Heart left ventricle (tissue), 16 donors: ENCODE results near the gene PCBP3. TPM values are rescaled to one million over a fixed set of nuclear protein-coding genes. Genes with fewer than 3 reads are reported as not detected.
A peak's percentile ranks its signal among the peaks of the same experiment; 100 is the strongest.

Source experiments
- ATAC-seq, 4 donors: fragments of 200-7000 bp; cut with Tn5 transposase; one replicate each; pipeline ENCODE4 v1.9.1; 2020 to 2022; ENCODE audit warnings: moderate library complexity in 4 of 4, mild to moderate bottlenecking in 3 of 4, moderate number of reproducible peaks in 1 of 4
- DNase-seq, 5 donors: peaks; one replicate each; pipeline ENCODE4 v3.0.0-alpha.2; 2020
- H3K27ac ChIP-seq, 12 donors: fragments of 200-600 bp; sonication (generic) in 4 of 12; one replicate each; pipeline versions ENCODE4 v1.5.0 to v1.8.0; 2016 to 2022; ENCODE audit warnings: mild to moderate bottlenecking in 2 of 12
- H3K27me3 ChIP-seq, 9 donors: fragments of 200-600 bp; sonication (generic) in 2 of 9; one replicate each; pipeline versions ENCODE4 v1.5.1 to v1.8.0; 2016 to 2022; ENCODE audit warnings: mild to moderate bottlenecking in 3 of 9
- H3K36me3 ChIP-seq, 9 donors: fragments of 200-600 bp; sonication (generic) in 2 of 9; one replicate each; pipeline versions ENCODE4 v1.5.0 to v1.8.0; 2018 to 2022; ENCODE audit warnings: mild to moderate bottlenecking in 2 of 9
- H3K4me1 ChIP-seq, 12 donors: fragments of 200-600 bp; sonication (generic) in 4 of 12; one replicate each; pipeline versions ENCODE4 v1.5.0 to v1.8.0; 2016 to 2022; ENCODE audit warnings: mild to moderate bottlenecking in 3 of 12
- H3K4me3 ChIP-seq, 12 donors: fragments of 200-600 bp; sonication (generic) in 4 of 12; one replicate each; pipeline versions ENCODE4 v1.5.0 to v1.8.0; 2017 to 2022; ENCODE audit warnings: mild to moderate bottlenecking in 9 of 12, moderate library complexity in 4 of 12
- H3K9me3 ChIP-seq, 12 donors: fragments of 200-600 bp; sonication (generic) in 4 of 12; one replicate each; pipeline versions ENCODE4 v1.5.0 to v1.8.0; 2016 to 2022; ENCODE audit warnings: mild to moderate bottlenecking in 1 of 12
- CTCF ChIP-seq, 12 donors: fragments of 200-600 bp; sonication (generic) in 4 of 12; IDR thresholded peaks; one replicate each; pipeline versions ENCODE4 v1.5.0 to v1.8.0; 2018 to 2022; ENCODE audit warnings: antibody characterized with exemption in 12 of 12, mild to moderate bottlenecking in 5 of 12
- POLR2A ChIP-seq, 2 donors: fragments of 450-650 bp; IDR thresholded peaks; one replicate each; pipeline ENCODE4 v1.6.1; 2017; ENCODE audit warnings: antibody characterized with exemption in 2 of 2, mild to moderate bottlenecking in 2 of 2, moderate library complexity in 2 of 2
- WGBS, 4 donors: extraction: QIAGEN DNeasy Blood & Tissue Kit in 2 of 4; methylation state at CpG; one replicate each; pipeline versions ENCODE4 v1.1.5 to v1.1.7; 2013 to 2018; 5-methylcytosine and 5-hydroxymethylcytosine counted together
- intact Hi-C, 10 donors: fragments of 100-400 bp; cut with DNase I; formaldehyde crosslinking; loops; one replicate each; pipeline versions ENCODE4 v1.11.1 to v1.14.2; 2022
- polyA plus RNA-seq, 2 donors: library from polyadenylated mRNA; stranded (reverse); fragments of 200-250 nt; gene quantifications; one replicate each; pipeline ENCODE4 v1.2.3, GENCODE V29; 2013
- total RNA-seq, 9 donors: library from RNA; depleted of rRNA in 2 of 9; stranded (reverse); fragments of >200 nt in 2 of 9; fragmentation: NEBNext Ultra II Directional in 3 of 9; extraction: Animal tissue kit (Norgen Biotek cat#: 25700) in 3 of 9; gene quantifications; one replicate each; pipeline versions ENCODE4 v1.1.0 to v1.2.4, GENCODE V29; 2016 to 2023
- donor health status: ischemic (EF 13 %, LVEDD 7.1; RV severe dilation, severe dysfunction).
- donor health status: healthy with polysubstance abuse.
- donor health status: DM: no; HTN: yes; CAD: no.
- donor health status: DM: no; HTN: no; CAD: no.
- donor health status: ischemic (EF 25% LVEDD 6.9; RV normal size, moderate dysfunction).
- donor health status: ischemic (EF 25% LVEDD 5.7; RV mildly dilated, moderate dysfunction).
- donor health status: healthy.
- donor health status: DM: yes; HTN: yes; CAD: no.
- donor health status: ischemic (EF 35%, LVEDD 5.7; RV mildly dilated, moderate dysfunction).
- donor health status: nonischemic (EF 11% LVEDD 7.7; RV severe dilation, severe dysfunction).
- donor health status: DM: yes; HTN: yes; CAD: no.
- donor health status: PGD.
- donor health status: ischemic (EF 29% LVEDD 5.4; RV normal size, mild dysfunction).
- donor health status: nonischemic (EF 23%, LVEDD 6.1; RV moderate dilation, normal function).

The PCBP3 gene
- total and polyA plus RNA-seq, 11 donors: 0.72 to 11.4 (median 2.5) TPM; not detected in 1

- WGBS, 4 donors: 57 to 72% (median 61%) methylated on average over 27 to 31 of the region's 31 CpGs
- Histone ChIP-seq H3K36me3 (no peaks in the 10 kb centered on the region), H3K27ac (peak overlapping the region in 5 of 12 donors; percentile 9 to 52 (median 38)), H3K27me3 (peaks cover 0 to 24% (median 8%) of the 10 kb centered on the region in 9 donors), H3K9me3 (no peaks in the 10 kb centered on the region), H3K4me3 (no peak overlapping the region), H3K4me1 (peaks cover 0 to 31% (median 2%) of the 10 kb centered on the region in 12 donors)
- DNase-seq (no peak), ATAC-seq (no peak)
- intact Hi-C loops: loop anchor here in 1 of 10 donors (10.0 kb wide), 1 partner anchor 683 kb away; the partner anchor contains the start of genes C21orf58 and PCNT
- no peak for TF ChIP-seq POLR2A (IDR thresholded peaks at IDR 0.05)
- TF ChIP-seq CTCF (IDR thresholded peaks at IDR 0.05): no peak
Observed at GRCh38 chr21:45641480-45642035, 2.0 kb upstream of the PCBP3 start.

- Histone ChIP-seq H3K4me3 (peak overlapping the region in 10 of 12 donors; percentile 11 to 64 (median 48)), H3K27me3 (peaks cover 0 to 27% (median 11%) of the 10 kb centered on the region in 9 donors), H3K36me3 (no peaks in the 10 kb centered on the region), H3K4me1 (peaks cover 0 to 31% (median 2%) of the 10 kb centered on the region in 12 donors), H3K9me3 (no peaks in the 10 kb centered on the region), H3K27ac (peak overlapping the region in 5 of 12 donors; percentile 6 to 52 (median 34))
- DNase-seq: peak in 1 of 5 donors; percentile 75
- no peak for TF ChIP-seq CTCF (IDR thresholded peaks at IDR 0.05)
- no peak for TF ChIP-seq POLR2A (IDR thresholded peaks at IDR 0.05)
- WGBS, 4 donors: 6 to 43% (median 14%) methylated on average over 12 to 91 of the region's 91 CpGs
- intact Hi-C loops: loop anchor here in 1 of 10 donors (10.0 kb wide), 1 partner anchor 683 kb away; the partner anchor contains the start of genes C21orf58 and PCNT
- peak in 2 of 4 donors; percentile 1 to 2 for ATAC-seq
Observed at GRCh38 chr21:45642122-45642813, 1.3 kb upstream of the PCBP3 start.

DNA sequence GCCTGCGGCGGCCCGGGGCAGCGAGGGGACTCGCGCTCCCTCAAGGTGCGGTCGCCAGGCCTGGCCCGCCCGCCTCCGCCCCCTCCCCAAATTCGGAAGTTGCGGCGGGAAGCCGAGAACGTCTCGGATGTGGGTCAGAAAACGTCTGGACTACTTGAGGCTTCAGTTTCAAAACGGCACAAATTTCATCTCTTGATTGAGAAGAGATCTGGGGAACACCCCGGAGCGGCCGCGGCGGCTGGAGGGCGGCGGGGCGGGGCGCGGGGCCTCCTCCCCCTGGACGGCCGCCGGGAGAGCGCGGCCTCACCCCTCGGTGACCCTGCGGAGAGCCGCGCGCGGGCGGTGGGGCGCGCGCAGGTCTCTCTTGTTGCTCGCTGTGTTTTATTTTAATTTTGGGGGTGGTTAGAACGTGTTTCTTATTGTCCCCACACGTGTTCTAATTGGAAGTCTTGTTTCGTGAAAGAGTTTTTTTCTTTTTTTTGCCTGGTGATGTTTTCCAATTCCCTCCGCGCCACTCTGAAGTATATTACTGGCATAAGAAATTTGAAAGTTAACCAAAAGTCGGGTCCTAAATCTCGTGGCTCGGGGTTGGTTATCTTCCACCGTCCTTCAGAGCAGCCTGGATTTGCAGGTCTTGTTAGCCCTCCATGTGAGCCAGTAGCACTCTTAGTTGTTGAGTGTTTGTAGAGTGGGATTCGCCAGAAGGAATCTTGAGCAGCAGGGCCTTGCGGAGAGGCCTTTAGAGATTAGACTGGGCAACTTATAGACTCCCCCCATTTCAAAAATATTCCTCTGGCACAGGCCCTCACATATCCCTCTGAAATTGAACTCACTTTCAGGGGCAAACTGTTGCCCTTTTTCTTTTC is 749 bp downstream of the PCBP3 start:
- WGBS, 4 donors: 6 to 11% (median 8%) methylated on average over 37 to 56 of the region's 56 CpGs
- no peaks in the 10 kb centered on the region for H3K36me3 ChIP-seq
- TF ChIP-seq CTCF (IDR thresholded peaks at IDR 0.05) (no peak), POLR2A (IDR thresholded peaks at IDR 0.05) (no peak)
- intact Hi-C loops: loop anchor here in 1 of 10 donors (10.0 kb wide), 1 partner anchor 681 kb away; the partner anchor contains the start of genes C21orf58 and PCNT
- peaks cover 0 to 31% (median 2%) of the 10 kb centered on the region in 12 donors for H3K4me1 ChIP-seq
- ATAC-seq (no peak), DNase-seq (peak in 1 of 5 donors; percentile 67)
- H3K9me3 ChIP-seq: no peaks in the 10 kb centered on the region
- peaks cover 0 to 27% (median 11%) of the 10 kb centered on the region in 9 donors for H3K27me3 ChIP-seq
- H3K4me3 ChIP-seq: peak overlapping the region in 11 of 12 donors; percentile 11 to 64 (median 54)
- H3K27ac ChIP-seq: peak overlapping the region in 2 of 12 donors; percentile 33 to 64
